Measurements from ENCODE around the gene NTN5. TPM values are rescaled to one million over a fixed set of nuclear protein-coding genes. Genes with fewer than 3 reads are reported as not detected.
A peak's percentile ranks its signal among the peaks of the same experiment; 100 is the strongest.

Gene NTN5
- total and polyA plus RNA-seq, 2 experiments from 2014 or later = 0.52 to 0.94 TPM

- Histone ChIP-seq H2AFZ (peak overlapping the region; percentile 15; the same call in 1 of the 2 replicates), H4K20me1 (replicated peaks; ENCODE audit: insufficient read depth) (peaks cover 21% of the 10 kb centered on the region), H3K4me1 (ENCODE audit: insufficient read depth) (peaks cover 35% of the 10 kb centered on the region), H3K79me2 (replicated peaks; ENCODE audit: insufficient read depth) (peaks cover 45% of the 10 kb centered on the region), H3K4me3 (peak overlapping the region; percentile 97), H3K27me3 (ENCODE audit: insufficient read depth) (no peaks in the 10 kb centered on the region), H3K27ac (ENCODE audit: low read depth) (peak overlapping the region; percentile 78), H3F3A (replicated peaks; ENCODE audit: low read depth) (peaks cover 41% of the 10 kb centered on the region), H3K36me3 (ENCODE audit: insufficient read depth) (peaks cover 32% of the 10 kb centered on the region), H3K4me2 (peak overlapping the region; percentile 86), H3K9me2 (ENCODE audit: insufficient read depth) (no peaks in the 10 kb centered on the region)
- no peak for TF ChIP-seq CTCF (conservative IDR thresholded peaks at IDR 0.05; ENCODE audit: low read depth in 2 of 2)
- TF ChIP-seq STAT1 (IDR thresholded peaks at IDR 0.05; ENCODE audit: unreplicated experiment) = no peak
- no peak for TF ChIP-seq ZNF331 (CRISPR knock-in tag; IDR thresholded peaks at IDR 0.05; ENCODE audit: low read depth)
- TF ChIP-seq, protein P1, sequence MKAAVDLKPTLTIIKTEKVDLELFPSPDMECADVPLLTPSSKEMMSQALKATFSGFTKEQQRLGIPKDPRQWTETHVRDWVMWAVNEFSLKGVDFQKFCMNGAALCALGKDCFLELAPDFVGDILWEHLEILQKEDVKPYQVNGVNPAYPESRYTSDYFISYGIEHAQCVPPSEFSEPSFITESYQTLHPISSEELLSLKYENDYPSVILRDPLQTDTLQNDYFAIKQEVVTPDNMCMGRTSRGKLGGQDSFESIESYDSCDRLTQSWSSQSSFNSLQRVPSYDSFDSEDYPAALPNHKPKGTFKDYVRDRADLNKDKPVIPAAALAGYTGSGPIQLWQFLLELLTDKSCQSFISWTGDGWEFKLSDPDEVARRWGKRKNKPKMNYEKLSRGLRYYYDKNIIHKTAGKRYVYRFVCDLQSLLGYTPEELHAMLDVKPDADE (IDR thresholded peaks at IDR 0.05) = no peak
- TF ChIP-seq ZNF114 (CRISPR knock-in tag; IDR thresholded peaks at IDR 0.05) = no peak
- TF ChIP-seq EZH2 (IDR thresholded peaks at IDR 0.05; ENCODE audit: low read depth, unreplicated experiment) = no peak
- TF ChIP-seq POLR2AphosphoS5 (IDR thresholded peaks at IDR 0.05; ENCODE audit: low read depth) = no peak
- Mint-ChIP-seq H3K9me3 (no peaks in the 10 kb centered on the region; the same call in 1 of the 3 replicates), H3K4me1 (peaks cover 45% of the 10 kb centered on the region), H3K27me3 (ENCODE audit: insufficient read depth, low read depth, poor library complexity) (peaks cover 31% of the 10 kb centered on the region), H3K36me3 (ENCODE audit: low read depth) (peaks cover 48% of the 10 kb centered on the region), H3K4me3 (peak overlapping the region; percentile 93), H3K27ac (peak overlapping the region; percentile 98)
- no peak for ATAC-seq
- no peak for DNase-seq (ENCODE audit: low spot score)
Observed at GRCh38 chr19:48619692-48620585, 52.9 kb downstream of the NTN5 start.

- Mint-ChIP-seq H3K9me3 (no peaks in the 10 kb centered on the region; the same call in 1 of the 3 replicates), H3K36me3 (ENCODE audit: low read depth) (peaks cover 50% of the 10 kb centered on the region)
- peaks cover 40% of the 10 kb centered on the region for H3K79me2 ChIP-seq (replicated peaks; ENCODE audit: insufficient read depth)
Observed at GRCh38 chr19:48618916-48619691, 53.7 kb downstream of the NTN5 start, which contains the start of the genes RPL18 and SPHK2. TSS of gene RPL18 (minus strand) at chr19:48619178. CDS start at chr19:48619143, 35 bp downstream. TSS of gene SPHK2 (plus strand) at chr19:48619506. CDS start at chr19:48620515, 1,009 bp downstream.

More at GRCh38 chr19:48618916-48619691, 53.7 kb downstream of the NTN5 start, which contains the start of the genes RPL18 and SPHK2:
- Histone ChIP-seq H3K27me3 (ENCODE audit: insufficient read depth) (no peaks in the 10 kb centered on the region), H3K9me2 (ENCODE audit: insufficient read depth) (no peaks in the 10 kb centered on the region), H3K27ac (ENCODE audit: low read depth) (peak within 1 kb of the TSS; percentile 99), H4K20me1 (replicated peaks; ENCODE audit: insufficient read depth) (peaks cover 21% of the 10 kb centered on the region), H3K36me3 (ENCODE audit: insufficient read depth) (peaks cover 32% of the 10 kb centered on the region), H2AFZ (peak within 1 kb of the TSS; percentile 15; the same call in 1 of the 2 replicates), H3F3A (replicated peaks; ENCODE audit: low read depth) (peaks cover 45% of the 10 kb centered on the region), H3K4me3 (peak within 1 kb of the TSS; percentile 97), H3K4me1 (ENCODE audit: insufficient read depth) (peaks cover 37% of the 10 kb centered on the region), H3K4me2 (peak within 1 kb of the TSS; percentile 99)
- peak; percentile 98 for DNase-seq (ENCODE audit: low spot score)
- H3K27me3 Mint-ChIP-seq (ENCODE audit: insufficient read depth, low read depth, poor library complexity) = peaks cover 35% of the 10 kb centered on the region
- peak within 1 kb of the TSS; percentile 93 for H3K4me3 Mint-ChIP-seq
- peaks cover 49% of the 10 kb centered on the region for H3K4me1 Mint-ChIP-seq
- TF ChIP-seq CREB1 (CRISPR knock-in tag; IDR thresholded peaks at IDR 0.05; ENCODE audit: low read depth) (peak; percentile 100), EZH2phosphoT487 (IDR thresholded peaks at IDR 0.05; ENCODE audit: unreplicated experiment) (no peak), POLR2AphosphoS5 (IDR thresholded peaks at IDR 0.05; ENCODE audit: low read depth) (peak; percentile 94), JUNB (IDR thresholded peaks at IDR 0.05; ENCODE audit: unreplicated experiment) (peak; percentile 75)
- TF ChIP-seq, protein P1 (IDR thresholded peaks at IDR 0.05) = peak; percentile 97
- ATAC-seq = peak; percentile 66
- H3K27ac Mint-ChIP-seq = peak within 1 kb of the TSS; percentile 98
